HG03460 (cell line): ENCODE data around the gene NDUFA8.
A peak's percentile ranks its signal among the peaks of the same experiment; 100 is the strongest.

ENCODE experiments used
- ATAC-seq: cut with Tn5 transposase; IDR thresholded peaks from one replicate; pipeline ENCODE4 v1.9.1; 2021; ENCODE audit not compliant: unreplicated experiment

NDUFA8 gene

GRCh38 chr9:122186301-122186700, 26.7 kb upstream of the NDUFA8 start:
- ATAC-seq = no peak

DNA sequence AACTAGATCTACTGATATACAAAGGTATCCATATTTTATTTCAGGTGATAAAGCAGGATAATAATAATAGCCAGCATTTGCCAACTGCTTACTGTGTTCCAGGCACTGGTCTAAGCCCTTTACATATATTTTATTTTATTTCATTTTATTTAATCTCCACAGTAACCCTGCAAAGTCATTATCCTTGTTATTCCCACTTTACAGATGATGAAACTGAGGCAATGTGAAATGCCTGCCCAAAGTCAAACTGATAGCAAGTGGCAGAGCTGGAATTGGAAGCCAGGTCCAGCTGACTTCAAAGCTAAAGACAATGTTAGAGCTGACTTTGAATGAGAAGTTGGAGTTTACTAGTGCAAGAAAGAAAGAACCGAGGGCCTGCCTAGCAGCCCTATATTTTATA, 25.0 kb upstream of the NDUFA8 start:
- ATAC-seq = no peak

GRCh38 chr9:122183501-122183900, 23.9 kb upstream of the NDUFA8 start:
- no peak for ATAC-seq

- no peak for ATAC-seq
These were observed 21.1 kb upstream of the NDUFA8 start for GRCh38 chr9:122180633-122181032.

- ATAC-seq = no peak
These were observed 20.1 kb upstream of the NDUFA8 start for GRCh38 chr9:122179690-122180074.

GRCh38 chr9:122179054-122179689, 19.6 kb upstream of the NDUFA8 start:
- ATAC-seq = no peak

GRCh38 chr9:122176916-122177315, 17.3 kb upstream of the NDUFA8 start:
- ATAC-seq = no peak

- no peak for ATAC-seq
These were observed 14.1 kb upstream of the NDUFA8 start for GRCh38 chr9:122173670-122174069.

GRCh38 chr9:122172131-122172530, 12.6 kb upstream of the NDUFA8 start:
- no peak for ATAC-seq

DNA sequence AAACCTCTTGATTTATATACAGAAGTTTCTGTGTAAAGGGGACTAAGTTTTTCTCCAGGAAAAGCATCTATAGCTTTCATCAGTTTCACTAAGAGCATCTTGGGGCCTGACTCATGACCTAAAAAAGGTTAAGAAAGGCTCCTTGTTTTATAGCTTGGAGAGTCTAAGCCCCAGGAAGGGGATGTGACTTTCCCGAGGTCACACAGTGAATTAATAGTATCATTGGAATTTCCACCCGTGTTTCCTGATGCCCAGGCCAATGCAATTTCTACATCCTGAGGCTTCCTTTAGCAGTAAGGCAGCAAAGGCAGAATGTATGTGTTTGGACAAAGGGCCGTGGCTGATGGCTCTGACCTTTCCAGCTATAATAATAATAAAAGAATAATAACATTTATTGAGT, 8.8 kb upstream of the NDUFA8 start:
- no peak for ATAC-seq

- ATAC-seq = no peak
These were observed 4.7 kb upstream of the NDUFA8 start for GRCh38 chr9:122164286-122164685.

GRCh38 chr9:122162415-122162814, 2.8 kb upstream of the NDUFA8 start:
- no peak for ATAC-seq

DNA sequence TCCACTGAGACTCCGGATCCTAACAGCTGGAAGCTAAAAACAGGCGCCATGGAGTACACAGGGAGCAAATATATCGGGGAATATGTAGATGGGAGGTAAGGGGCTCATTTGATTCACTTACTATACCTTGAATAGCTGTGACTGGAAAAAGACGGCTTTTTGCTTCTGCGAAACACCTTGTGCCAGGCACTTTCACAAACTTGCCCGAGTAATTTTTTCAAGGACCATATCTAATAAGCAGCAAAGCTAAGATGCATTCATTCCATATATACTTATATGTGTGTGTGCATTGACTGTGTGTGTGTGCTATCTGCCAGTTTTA, 307 bp upstream of the NDUFA8 start:
- peak; percentile 8 for ATAC-seq

GRCh38 chr9:122158202-122158601, 1.4 kb downstream of the NDUFA8 start:
- no peak for ATAC-seq

GRCh38 chr9:122155796-122156195, 3.8 kb downstream of the NDUFA8 start:
- no peak for ATAC-seq

- no peak for ATAC-seq
These were observed 8.2 kb downstream of the NDUFA8 start for GRCh38 chr9:122151267-122151828.

GRCh38 chr9:122145592-122145863, 14.1 kb downstream of the NDUFA8 start:
- no peak for ATAC-seq

DNA sequence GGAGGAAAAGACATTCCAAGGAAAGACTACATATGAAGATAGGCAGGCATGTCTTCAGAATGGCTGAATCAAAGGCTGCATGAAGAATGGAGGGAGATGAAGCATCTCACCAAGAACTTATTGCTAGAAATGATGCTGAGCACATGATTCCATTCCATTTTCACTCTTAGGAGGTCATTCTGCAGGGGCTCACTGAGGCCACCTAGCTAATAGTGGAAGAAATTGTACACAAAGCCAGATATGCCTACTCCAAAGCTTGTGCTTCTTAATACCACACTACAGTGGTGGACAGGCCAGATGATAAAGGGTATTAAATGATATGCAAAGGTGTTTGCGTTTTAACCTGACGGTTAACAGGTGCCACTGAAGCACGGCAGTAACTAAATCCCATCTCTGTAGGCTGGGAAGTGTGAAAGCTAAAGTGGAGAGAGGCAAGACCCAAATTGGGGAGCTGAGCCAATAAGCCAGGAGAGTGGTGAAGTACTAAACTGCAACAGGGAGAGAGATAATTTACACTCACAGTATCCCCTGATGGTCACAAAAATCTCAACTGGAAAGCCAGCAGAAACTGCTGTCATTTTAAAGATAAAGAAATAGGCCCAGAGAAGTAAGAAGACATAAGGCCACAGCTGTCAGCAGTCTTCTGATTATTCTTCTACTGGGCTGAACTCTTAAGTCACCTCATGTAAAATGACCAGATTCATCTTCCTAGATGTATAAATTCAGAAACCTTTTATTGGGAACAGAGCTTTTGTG, 14.6 kb downstream of the NDUFA8 start:
- no peak for ATAC-seq

DNA sequence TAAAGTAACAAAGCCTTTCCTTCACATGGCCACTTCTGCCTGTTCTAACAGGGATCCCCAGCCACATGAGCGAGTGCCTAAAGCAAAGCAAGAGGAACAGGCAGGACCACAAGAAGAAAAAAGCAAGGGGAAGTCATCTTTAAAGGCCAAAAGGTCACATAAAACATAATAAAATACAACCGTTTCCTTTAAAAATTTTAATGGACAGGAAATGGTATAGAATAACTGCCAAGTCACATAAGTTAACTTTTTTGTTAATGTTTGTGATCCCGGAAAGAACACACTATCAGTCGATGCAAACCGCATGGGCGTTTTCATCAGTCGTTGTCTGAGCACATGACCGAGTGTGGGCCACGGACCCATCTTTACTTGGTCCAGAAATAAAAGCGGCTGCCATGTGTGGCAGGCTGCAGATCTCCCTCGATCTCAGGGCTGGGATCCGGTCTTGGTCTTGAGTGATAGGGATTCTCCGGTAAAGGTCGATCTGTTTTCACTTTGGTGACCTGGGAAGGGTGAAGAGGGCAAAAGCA, 15.6 kb downstream of the NDUFA8 start:
- ATAC-seq = no peak

GRCh38 chr9:122143296-122143695, 16.3 kb downstream of the NDUFA8 start:
- no peak for ATAC-seq

GRCh38 chr9:122141671-122142070, 17.9 kb downstream of the NDUFA8 start:
- ATAC-seq = no peak

GRCh38 chr9:122140368-122141193, 19.0 kb downstream of the NDUFA8 start:
- ATAC-seq = no peak
